Upper lobe of left lung (tissue), 4 donors: ENCODE results near the gene SLCO4A1.

ENCODE experiments used
- EP300 ChIP-seq, 4 donors: sonication (generic); formaldehyde crosslinking; IDR thresholded peaks; one replicate each; pipeline ENCODE4 v1.5.1; 2017; ENCODE audit warnings: antibody characterized with exemption in 4 of 4, control low read depth in 2 of 4
- POLR2A ChIP-seq, 4 donors: fragments of 450-650 bp; IDR thresholded peaks; one replicate each; pipeline ENCODE4 v1.5.1; 2016 to 2017; ENCODE audit warnings: antibody characterized with exemption in 4 of 4, mild to moderate bottlenecking in 2 of 4
- POLR2AphosphoS5 ChIP-seq, 2 donors: sonication (generic); formaldehyde crosslinking; IDR thresholded peaks; one replicate each; pipeline ENCODE4 v1.5.1; 2017; ENCODE audit warnings: antibody characterized with exemption in 2 of 2
- TF ChIP-seq, protein P1 (sequence below), 6 experiments: fragments of 450-650 bp in 4 of 6; fragments of 200-600 bp in 2 of 6; sonication (generic) in 2 of 6; IDR thresholded peaks; one replicate each; pipeline ENCODE4 v1.5.1; 2016 to 2019; ENCODE audit warnings: antibody characterized with exemption in 6 of 6

DNA sequence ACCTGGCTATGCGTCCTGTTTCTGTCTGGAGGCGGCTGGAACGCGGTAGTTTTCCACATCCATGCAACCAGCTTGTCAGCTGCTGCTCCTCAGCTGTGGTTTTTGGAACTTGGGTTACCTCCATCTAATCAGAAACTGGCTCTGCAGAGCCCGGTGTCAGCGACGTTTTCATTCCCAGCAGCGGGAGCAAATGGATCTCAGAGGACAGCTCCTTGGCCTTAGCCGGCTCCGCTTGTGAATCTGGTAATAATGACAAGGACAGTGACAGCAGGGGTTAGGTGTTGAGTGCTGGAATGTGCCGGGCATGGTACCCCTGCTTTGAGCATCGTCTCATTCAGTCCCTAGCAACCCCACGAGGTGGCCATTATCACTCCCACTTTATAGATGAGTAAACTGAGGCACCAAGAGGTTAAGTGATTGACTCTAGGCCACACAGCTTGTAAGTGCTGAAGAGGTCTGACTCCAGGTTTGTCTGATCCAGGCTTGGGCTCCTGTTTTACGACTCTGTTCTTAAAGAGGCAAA is 1.3 kb downstream of the SLCO4A1 start:
- TF ChIP-seq POLR2A (IDR thresholded peaks at IDR 0.05) (no peak), EP300 (IDR thresholded peaks at IDR 0.05) (no peak), POLR2AphosphoS5 (IDR thresholded peaks at IDR 0.05) (no peak)
- TF ChIP-seq, protein P1, sequence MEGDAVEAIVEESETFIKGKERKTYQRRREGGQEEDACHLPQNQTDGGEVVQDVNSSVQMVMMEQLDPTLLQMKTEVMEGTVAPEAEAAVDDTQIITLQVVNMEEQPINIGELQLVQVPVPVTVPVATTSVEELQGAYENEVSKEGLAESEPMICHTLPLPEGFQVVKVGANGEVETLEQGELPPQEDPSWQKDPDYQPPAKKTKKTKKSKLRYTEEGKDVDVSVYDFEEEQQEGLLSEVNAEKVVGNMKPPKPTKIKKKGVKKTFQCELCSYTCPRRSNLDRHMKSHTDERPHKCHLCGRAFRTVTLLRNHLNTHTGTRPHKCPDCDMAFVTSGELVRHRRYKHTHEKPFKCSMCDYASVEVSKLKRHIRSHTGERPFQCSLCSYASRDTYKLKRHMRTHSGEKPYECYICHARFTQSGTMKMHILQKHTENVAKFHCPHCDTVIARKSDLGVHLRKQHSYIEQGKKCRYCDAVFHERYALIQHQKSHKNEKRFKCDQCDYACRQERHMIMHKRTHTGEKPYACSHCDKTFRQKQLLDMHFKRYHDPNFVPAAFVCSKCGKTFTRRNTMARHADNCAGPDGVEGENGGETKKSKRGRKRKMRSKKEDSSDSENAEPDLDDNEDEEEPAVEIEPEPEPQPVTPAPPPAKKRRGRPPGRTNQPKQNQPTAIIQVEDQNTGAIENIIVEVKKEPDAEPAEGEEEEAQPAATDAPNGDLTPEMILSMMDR (IDR thresholded peaks at IDR 0.05), result no peak
